Smooth muscle cell (in vitro differentiated cells): ENCODE data around the gene B4GALT5. TPM values are rescaled to one million over a fixed set of nuclear protein-coding genes. Genes with fewer than 3 reads are reported as not detected.

Experiments used
- DNase-seq: peaks from one replicate; lab custom pipeline; 2025; ENCODE audit not compliant: unreplicated experiment; lab: John Stamatoyannopoulos, UW
- H2AFZ ChIP-seq: fragments of 200-600 bp; sonication (generic); 2 replicates; pipeline ENCODE4 v1.6.0; 2016; ENCODE audit warnings: antibody characterized with exemption, low read depth, mild to moderate bottlenecking
- H3F3A ChIP-seq: fragments of 200-600 bp; sonication (generic); 2 replicates; pipeline ENCODE4 v1.6.0; 2017; ENCODE audit warnings: antibody characterized with exemption, low read depth
- H3K27ac ChIP-seq: fragments of 200-600 bp; sonication (generic); 2 replicates; pipeline ENCODE4 v1.5.1; 2016; ENCODE audit warnings: low read depth, mild to moderate bottlenecking
- H3K27me3 ChIP-seq: fragments of 200-600 bp; sonication (generic); 2 replicates; pipeline ENCODE4 v1.6.1; 2016; ENCODE audit warnings: low read depth, mild to moderate bottlenecking
- H3K36me3 ChIP-seq: fragments of 200-600 bp; sonication (generic); 2 replicates; pipeline ENCODE4 v1.5.1; 2016; ENCODE audit warnings: low read depth
- H3K4me1 ChIP-seq: fragments of 200-600 bp; sonication (generic); 2 replicates; pipeline ENCODE4 v1.5.1; 2016; ENCODE audit warnings: low read depth
- H3K4me2 ChIP-seq: fragments of 200-600 bp; sonication (generic); 2 replicates; pipeline ENCODE4 v1.6.0; 2016; ENCODE audit warnings: mild to moderate bottlenecking
- H3K4me3 ChIP-seq: fragments of 200-600 bp; sonication (generic); 2 replicates; pipeline ENCODE4 v1.5.1; 2016; ENCODE audit warnings: mild to moderate bottlenecking
- H3K79me2 ChIP-seq: fragments of 200-600 bp; sonication (generic); 2 replicates; pipeline ENCODE4 v1.6.0; 2016; ENCODE audit warnings: low read depth, mild to moderate bottlenecking
- H3K9ac ChIP-seq: fragments of 200-600 bp; sonication (generic); 2 replicates; pipeline ENCODE4 v1.6.0; 2016; ENCODE audit warnings: low read depth
- H3K9me3 ChIP-seq: fragments of 200-600 bp; sonication (generic); replicated peaks from 2 replicates; pipeline ENCODE4 v1.5.1; 2016; ENCODE audit warnings: low read depth
- H4K20me1 ChIP-seq: fragments of 200-600 bp; sonication (generic); 2 replicates; pipeline ENCODE4 v1.6.0; 2016; ENCODE audit warnings: low read depth
- CTCF ChIP-seq: fragments of 200-600 bp; sonication (generic); IDR thresholded peaks from 2 replicates; pipeline ENCODE4 v1.5.1; 2017; ENCODE audit warnings: borderline replicate concordance, mild to moderate bottlenecking, antibody characterized with exemption; ENCODE audit not compliant: insufficient read depth, poor library complexity, severe bottlenecking
- WGBS: methylation state at CpG from one replicate; pipeline ENCODE4 v1.1.7; 2016; ENCODE audit warnings: low lambda C conversion rate; 5-methylcytosine and 5-hydroxymethylcytosine counted together
- polyA plus RNA-seq: library from polyadenylated mRNA; unstranded; fragments of >200 nt; fragmentation: Nextera tagmentation; extraction: Ambion mirVana; gene quantifications from 2 replicates; pipeline ENCODE4 v1.2.1, GENCODE V29; 2016
- total RNA-seq: library from RNA; depleted of rRNA; stranded (reverse); fragments of >200 nt; gene quantifications from 2 replicates; pipeline ENCODE4 v1.2.3, GENCODE V29; 2014

B4GALT5 gene
- total and polyA plus RNA-seq, 2 experiments from 2014 or later: 8.2 to 26.0 TPM

- Histone ChIP-seq H3K9ac (no peak overlapping the region), H3K4me1 (peaks cover 10% of the 10 kb centered on the region), H2AFZ (no peak overlapping the region), H3K9me3 (no peaks in the 10 kb centered on the region), H3K4me2 (no peak overlapping the region), H3K79me2 (no peaks in the 10 kb centered on the region), H3K4me3 (no peak overlapping the region), H3F3A (no peaks in the 10 kb centered on the region), H3K27ac (no peak overlapping the region), H3K27me3 (no peaks in the 10 kb centered on the region), H3K36me3 (no peaks in the 10 kb centered on the region), H4K20me1 (no peaks in the 10 kb centered on the region)
- no peak for DNase-seq
- TF ChIP-seq CTCF: no peak
- 74% methylated on average over 7 of the region's 7 CpGs for WGBS
These were observed 45.7 kb upstream of the B4GALT5 start for GRCh38 chr20:49759266-49759950.

- H4K20me1 ChIP-seq: no peaks in the 10 kb centered on the region
- H3K4me3 ChIP-seq: no peak overlapping the region
- H3K9ac ChIP-seq: no peak overlapping the region
- no peaks in the 10 kb centered on the region for H3K36me3 ChIP-seq
- no peaks in the 10 kb centered on the region for H3K27me3 ChIP-seq
- 76% methylated on average over 6 of the region's 6 CpGs for WGBS
- no peak overlapping the region for H2AFZ ChIP-seq
- H3K4me1 ChIP-seq: peaks cover 10% of the 10 kb centered on the region
- TF ChIP-seq CTCF: no peak
- H3K27ac ChIP-seq: no peak overlapping the region
- no peak for DNase-seq
- H3K79me2 ChIP-seq: no peaks in the 10 kb centered on the region
- H3F3A ChIP-seq: no peaks in the 10 kb centered on the region
- no peaks in the 10 kb centered on the region for H3K9me3 ChIP-seq
- H3K4me2 ChIP-seq: no peak overlapping the region
These were observed 45.1 kb upstream of the B4GALT5 start for GRCh38 chr20:49758781-49759180.

- Histone ChIP-seq H3K79me2 (no peaks in the 10 kb centered on the region), H2AFZ (no peak overlapping the region), H3K9ac (no peak overlapping the region), H3K4me3 (no peak overlapping the region), H3K4me2 (no peak overlapping the region), H3K36me3 (no peaks in the 10 kb centered on the region), H3K4me1 (peaks cover 5% of the 10 kb centered on the region), H3K9me3 (no peaks in the 10 kb centered on the region), H4K20me1 (no peaks in the 10 kb centered on the region), H3K27me3 (no peaks in the 10 kb centered on the region), H3F3A (no peaks in the 10 kb centered on the region), H3K27ac (no peak overlapping the region)
- DNase-seq: no peak
- TF ChIP-seq CTCF: no peak
- 93% methylated on average over 4 of the region's 4 CpGs for WGBS
These were observed 43.9 kb upstream of the B4GALT5 start for GRCh38 chr20:49757597-49757996.

- no peak for TF ChIP-seq CTCF
- H2AFZ ChIP-seq: no peak overlapping the region
- H3K27me3 ChIP-seq: no peaks in the 10 kb centered on the region
- H3K9ac ChIP-seq: no peak overlapping the region
- H3K4me1 ChIP-seq: peaks cover 4% of the 10 kb centered on the region
- no peaks in the 10 kb centered on the region for H3F3A ChIP-seq
- no peak overlapping the region for H3K27ac ChIP-seq
- no peaks in the 10 kb centered on the region for H4K20me1 ChIP-seq
- no peak overlapping the region for H3K4me3 ChIP-seq
- H3K36me3 ChIP-seq: no peaks in the 10 kb centered on the region
- H3K9me3 ChIP-seq: no peaks in the 10 kb centered on the region
- no peak overlapping the region for H3K4me2 ChIP-seq
- 89% methylated on average over 2 of the region's 2 CpGs for WGBS
- no peak for DNase-seq
- no peaks in the 10 kb centered on the region for H3K79me2 ChIP-seq
These were observed 42.6 kb upstream of the B4GALT5 start for GRCh38 chr20:49756241-49756640.
